Right lobe of liver (tissue), 6 donors: ENCODE data around the gene SCNN1G. TPM values are rescaled to one million over a fixed set of nuclear protein-coding genes. Genes with fewer than 3 reads are reported as not detected.

Experiments
- ATAC-seq, 4 donors: fragments of 200-7000 bp; cut with Tn5 transposase; one replicate each; pipeline ENCODE4 v1.9.1; 2020; ENCODE audit warnings: mild to moderate bottlenecking in 4 of 4, moderate library complexity in 4 of 4
- DNase-seq, 3 donors: peaks; one replicate each; pipeline ENCODE4 v3.0.0-alpha.2; 2020
- H3K27ac ChIP-seq, 3 donors: fragments of 200-600 bp; one replicate each; pipeline ENCODE4 v1.8.0; 2022
- H3K27me3 ChIP-seq, 2 donors: fragments of 200-600 bp; one replicate each; pipeline ENCODE4 v1.8.0; 2022
- H3K36me3 ChIP-seq, 4 donors: fragments of 200-600 bp; sonication (generic) in 1 of 4; one replicate each; pipeline versions ENCODE4 v1.5.1 to v1.8.0; 2017 to 2022; ENCODE audit warnings: control low read depth in 1 of 4
- H3K4me1 ChIP-seq, 4 donors: fragments of 200-600 bp; sonication (generic) in 1 of 4; one replicate each; pipeline versions ENCODE4 v1.5.1 to v1.8.0; 2017 to 2022; ENCODE audit warnings: control low read depth in 1 of 4
- H3K4me3 ChIP-seq, 3 donors: fragments of 200-600 bp; one replicate each; pipeline ENCODE4 v1.8.0; 2022
- H3K9me3 ChIP-seq, 4 donors: fragments of 200-600 bp; sonication (generic) in 1 of 4; one replicate each; pipeline versions ENCODE4 v1.5.1 to v1.8.0; 2017 to 2022; ENCODE audit warnings: control low read depth in 1 of 4
- POLR2A ChIP-seq: fragments of 450-650 bp; IDR thresholded peaks from one replicate; pipeline ENCODE4 v1.6.1; 2017; ENCODE audit warnings: antibody characterized with exemption, mild to moderate bottlenecking
- WGBS: methylation state at CpG from one replicate; pipeline ENCODE4 v1.1.6; 2018; ENCODE audit warnings: low coverage, low lambda C conversion rate; ENCODE audit not compliant: insufficient coverage; ENCODE audit errors: missing lambda C conversion rate; 5-methylcytosine and 5-hydroxymethylcytosine counted together
- intact Hi-C, 2 donors: fragments of 100-400 bp; cut with DNase I; formaldehyde crosslinking; loops; one replicate each; pipeline versions ENCODE4 v1.11.2 to v1.14.1; 2022
- total RNA-seq, 6 experiments: library from RNA; depleted of rRNA in 2 of 6; stranded (reverse); fragments of >200 nt in 2 of 6; fragmentation: NEBNext Ultra II Directional in 3 of 6; extraction: Animal tissue kit (Norgen Biotek cat#: 25700) in 3 of 6; gene quantifications; one replicate each; pipeline versions ENCODE4 v1.1.0 to v1.2.4, GENCODE V29; 2016 to 2023
- TF ChIP-seq, protein P1 (sequence below), 4 donors: fragments of 200-600 bp in 3 of 4; fragments of 450-650 bp in 1 of 4; IDR thresholded peaks; one replicate each; pipeline versions ENCODE4 v1.5.1 to v1.8.0; 2016 to 2022; ENCODE audit warnings: antibody characterized with exemption in 4 of 4, mild to moderate bottlenecking in 2 of 4
- donor health status: DM: no; HTN: yes; CAD: no.
- donor health status: DM: no; HTN: no; CAD: no.
- donor health status: DM: no; HTN: no; CAD: no.
- donor health status: DM: no; HTN: yes; CAD: no.
- donor health status: DM: no; HTN: yes; CAD: no.

Gene SCNN1G
- total RNA-seq, 6 experiments from 2014 or later: not detected

DNA sequence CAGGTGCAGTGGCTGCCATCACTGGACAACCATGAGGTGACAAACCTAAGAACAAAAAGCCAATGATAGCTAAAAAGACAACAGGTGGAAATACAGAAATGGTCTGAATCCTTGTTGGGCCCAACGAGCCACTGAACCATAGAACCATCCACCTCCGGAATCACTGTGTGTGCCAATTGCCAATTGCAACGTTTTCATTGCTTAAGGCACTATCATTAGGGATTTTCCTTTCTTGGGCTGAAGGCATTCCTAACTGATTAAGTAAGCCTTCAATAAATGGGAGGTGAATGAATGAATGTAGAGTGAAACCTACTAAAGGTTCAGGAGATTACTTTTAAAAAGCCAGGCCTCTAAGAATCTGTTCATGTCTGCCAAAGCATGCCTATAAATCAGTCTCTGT lies 36.9 kb upstream of the SCNN1G start:
- DNase-seq (no peak), ATAC-seq (peak in 1 of 4 donors; percentile 7)
- intact Hi-C loops: no loop called here
- TF ChIP-seq, protein P1, sequence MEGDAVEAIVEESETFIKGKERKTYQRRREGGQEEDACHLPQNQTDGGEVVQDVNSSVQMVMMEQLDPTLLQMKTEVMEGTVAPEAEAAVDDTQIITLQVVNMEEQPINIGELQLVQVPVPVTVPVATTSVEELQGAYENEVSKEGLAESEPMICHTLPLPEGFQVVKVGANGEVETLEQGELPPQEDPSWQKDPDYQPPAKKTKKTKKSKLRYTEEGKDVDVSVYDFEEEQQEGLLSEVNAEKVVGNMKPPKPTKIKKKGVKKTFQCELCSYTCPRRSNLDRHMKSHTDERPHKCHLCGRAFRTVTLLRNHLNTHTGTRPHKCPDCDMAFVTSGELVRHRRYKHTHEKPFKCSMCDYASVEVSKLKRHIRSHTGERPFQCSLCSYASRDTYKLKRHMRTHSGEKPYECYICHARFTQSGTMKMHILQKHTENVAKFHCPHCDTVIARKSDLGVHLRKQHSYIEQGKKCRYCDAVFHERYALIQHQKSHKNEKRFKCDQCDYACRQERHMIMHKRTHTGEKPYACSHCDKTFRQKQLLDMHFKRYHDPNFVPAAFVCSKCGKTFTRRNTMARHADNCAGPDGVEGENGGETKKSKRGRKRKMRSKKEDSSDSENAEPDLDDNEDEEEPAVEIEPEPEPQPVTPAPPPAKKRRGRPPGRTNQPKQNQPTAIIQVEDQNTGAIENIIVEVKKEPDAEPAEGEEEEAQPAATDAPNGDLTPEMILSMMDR (IDR thresholded peaks at IDR 0.05): no peak
- TF ChIP-seq POLR2A: no peak
- Histone ChIP-seq H3K27me3 (no peaks in the 10 kb centered on the region), H3K27ac (no peak overlapping the region), H3K9me3 (no peaks in the 10 kb centered on the region), H3K36me3 (no peaks in the 10 kb centered on the region), H3K4me1 (peaks cover 0 to 17% (median 0%) of the 10 kb centered on the region in 4 donors), H3K4me3 (no peak overlapping the region)
- WGBS: 47% methylated on average over 3 of the region's 3 CpGs

DNA sequence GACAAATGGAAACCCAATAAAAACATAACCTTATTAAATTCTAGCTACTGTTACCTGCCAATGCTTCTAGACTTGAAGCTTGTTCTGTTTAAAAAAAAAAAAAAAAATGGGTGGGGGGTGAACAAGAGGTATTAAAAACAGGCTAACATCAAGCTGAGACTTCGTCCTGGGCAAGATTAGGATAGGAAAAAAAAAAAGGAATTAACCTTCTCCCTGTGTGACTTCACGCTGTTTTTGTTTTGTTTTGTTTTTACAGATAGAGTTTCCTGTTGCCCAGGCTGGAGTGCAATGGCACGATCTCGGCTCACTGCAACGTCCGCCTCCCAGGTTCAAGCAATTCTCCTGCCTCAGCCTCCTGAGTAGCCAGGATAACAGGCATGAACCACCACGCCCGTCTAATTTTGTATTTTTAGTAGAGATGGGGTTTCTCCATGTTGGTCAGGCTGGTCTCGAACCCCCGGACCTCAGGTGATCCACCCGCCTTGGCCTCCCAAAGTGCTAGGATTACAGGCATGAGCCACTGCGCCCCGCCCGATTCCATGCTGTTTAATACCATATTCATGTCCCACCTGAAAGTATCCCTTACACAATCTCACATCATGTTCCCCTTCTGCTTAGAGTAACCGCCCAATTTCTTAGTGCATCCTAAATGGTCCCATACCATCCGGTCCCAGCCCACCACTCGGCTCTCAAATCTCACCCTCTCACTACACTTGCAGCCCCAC lies 35.5 kb upstream of the SCNN1G start:
- TF ChIP-seq POLR2A: no peak
- TF ChIP-seq, protein P1 (IDR thresholded peaks at IDR 0.05): no peak
- Histone ChIP-seq H3K4me3 (no peak overlapping the region), H3K27me3 (no peaks in the 10 kb centered on the region), H3K4me1 (peaks cover 0 to 10% (median 0%) of the 10 kb centered on the region in 4 donors), H3K9me3 (no peaks in the 10 kb centered on the region), H3K27ac (peak overlapping the region in 1 of 3 donors; percentile 18), H3K36me3 (no peaks in the 10 kb centered on the region)
- no peak for DNase-seq
- intact Hi-C loops: no loop called here
- 74% methylated on average over 10 of the region's 17 CpGs for WGBS
- ATAC-seq: no peak

DNA sequence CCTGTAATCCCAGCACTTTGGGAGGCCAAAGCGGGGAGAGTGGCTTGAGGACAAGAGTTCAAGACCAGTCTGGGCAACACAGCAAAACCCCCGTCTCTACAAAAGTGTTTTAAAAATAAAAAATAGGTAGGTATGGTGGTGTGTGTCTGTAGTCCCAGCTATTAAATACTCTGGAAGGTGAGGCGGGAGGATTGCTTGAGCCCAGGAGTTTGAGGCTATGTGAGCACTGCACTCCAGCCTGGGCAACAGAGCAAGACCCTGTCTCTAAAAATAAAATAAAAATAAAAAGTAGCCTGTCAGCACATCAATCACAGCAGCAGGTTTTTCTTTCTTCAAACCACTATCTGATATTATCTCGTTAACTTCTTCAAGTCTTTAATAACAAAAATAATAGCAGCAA lies 34.9 kb upstream of the SCNN1G start:
- no peak for TF ChIP-seq POLR2A
- TF ChIP-seq, protein P1 (IDR thresholded peaks at IDR 0.05): no peak
- DNase-seq (no peak), ATAC-seq (no peak)
- intact Hi-C loops: no loop called here
- Histone ChIP-seq H3K4me1 (peaks cover 0 to 4% (median 0%) of the 10 kb centered on the region in 4 donors), H3K4me3 (peak overlapping the region; percentile 63 to 73 (median 70)), H3K27ac (peak overlapping the region in 1 of 3 donors; percentile 91), H3K36me3 (no peaks in the 10 kb centered on the region), H3K9me3 (no peaks in the 10 kb centered on the region), H3K27me3 (no peaks in the 10 kb centered on the region)
- WGBS: 92% methylated on average over 4 of the region's 4 CpGs

DNA sequence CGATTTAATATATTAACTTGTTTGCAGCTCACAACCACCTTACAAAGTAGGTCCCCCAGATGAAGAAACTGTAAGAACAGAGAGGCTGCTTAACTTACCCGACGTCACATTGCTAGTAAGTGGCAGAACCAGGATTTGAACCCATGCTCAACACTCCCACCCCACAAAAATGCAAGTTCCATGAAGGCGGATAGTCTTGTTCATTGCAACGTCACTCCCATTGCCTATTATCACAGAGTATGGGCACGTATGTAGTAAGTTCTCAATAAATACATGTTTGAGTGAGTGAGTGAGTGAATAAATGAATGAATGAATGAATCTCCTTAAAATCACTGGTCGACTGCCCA lies 34.4 kb upstream of the SCNN1G start:
- H3K9me3 ChIP-seq: no peaks in the 10 kb centered on the region
- no peaks in the 10 kb centered on the region for H3K36me3 ChIP-seq
- H3K4me3 ChIP-seq: peak overlapping the region; percentile 63 to 73 (median 70)
- intact Hi-C loops: no loop called here
- DNase-seq: no peak
- peak overlapping the region; percentile 84 to 95 (median 91) for H3K27ac ChIP-seq
- 54% methylated on average over 7 of the region's 7 CpGs for WGBS
- H3K27me3 ChIP-seq: no peaks in the 10 kb centered on the region
- TF ChIP-seq POLR2A: no peak
- TF ChIP-seq, protein P1 (IDR thresholded peaks at IDR 0.05): no peak
- ATAC-seq: no peak
- peaks cover 0 to 4% (median 0%) of the 10 kb centered on the region in 4 donors for H3K4me1 ChIP-seq
